ENCODE data around the gene DYRK1B.
A peak's percentile ranks its signal among the peaks of the same experiment; 100 is the strongest.

DYRK1B gene

GRCh38 chr19:39832341-39833083 lies 1.4 kb downstream of the DYRK1B start:
- Histone ChIP-seq H3K4me3 (ENCODE audit: low read depth in 1 of 2, low read length in 2 of 2) (peak overlapping the region; percentile 80 to 83), H3K9me3 (ENCODE audit: control insufficient read depth in 1 of 2, low read length in 2 of 2) (no peaks in the 10 kb centered on the region), H3K4me1 (ENCODE audit: control insufficient read depth in 1 of 2, insufficient read depth in 2 of 2, low read length in 2 of 2) (peaks cover 14 to 18% of the 10 kb centered on the region in 2 donors), H3K27ac (ENCODE audit: low read depth, low read length) (no peak overlapping the region), H3K36me3 (ENCODE audit: control insufficient read depth in 1 of 2, insufficient read depth in 2 of 2, low read length in 2 of 2) (peaks cover 26 to 56% of the 10 kb centered on the region in 2 donors), H3K9ac (ENCODE audit: low read depth in 1 of 2, low read length in 2 of 2) (peak overlapping the region; percentile 65 to 68), H3K27me3 (ENCODE audit: control insufficient read depth in 1 of 2, insufficient read depth in 2 of 2, low read length in 2 of 2) (no peaks in the 10 kb centered on the region)

DNA sequence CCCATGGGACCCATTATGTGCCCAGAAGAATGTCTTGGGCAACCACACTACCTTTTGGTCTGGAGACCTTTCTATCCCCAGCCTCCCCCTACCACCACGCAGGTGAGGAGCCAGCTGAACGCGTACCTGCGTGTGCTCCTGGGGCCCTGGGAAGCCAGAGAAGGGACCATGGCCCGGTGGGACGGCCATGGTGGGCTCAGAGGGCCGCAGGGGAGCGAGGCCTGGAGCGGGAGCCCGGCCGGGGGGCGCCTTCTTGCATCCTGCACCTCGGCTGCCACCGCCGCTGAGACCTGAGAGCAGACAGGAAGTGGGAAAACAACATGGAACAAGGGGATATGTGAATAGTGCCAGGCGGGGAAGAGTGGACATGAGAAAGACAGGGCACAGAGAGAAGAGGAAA lies 2.3 kb downstream of the DYRK1B start:
- peaks cover 14 to 18% of the 10 kb centered on the region in 2 donors for H3K4me1 ChIP-seq (ENCODE audit: control insufficient read depth in 1 of 2, insufficient read depth in 2 of 2, low read length in 2 of 2)
- no peak overlapping the region for H3K9ac ChIP-seq (ENCODE audit: low read depth in 1 of 2, low read length in 2 of 2)

GRCh38 chr19:39830847-39831246 lies 3.1 kb downstream of the DYRK1B start:
- Histone ChIP-seq H3K9me3 (ENCODE audit: control insufficient read depth in 1 of 2, low read length in 2 of 2) (no peaks in the 10 kb centered on the region), H3K9ac (ENCODE audit: low read depth in 1 of 2, low read length in 2 of 2) (no peak overlapping the region), H3K27ac (ENCODE audit: low read depth, low read length) (no peak overlapping the region), H3K4me3 (ENCODE audit: low read depth in 1 of 2, low read length in 2 of 2) (no peak overlapping the region), H3K36me3 (ENCODE audit: control insufficient read depth in 1 of 2, insufficient read depth in 2 of 2, low read length in 2 of 2) (peaks cover 18 to 52% of the 10 kb centered on the region in 2 donors), H3K4me1 (ENCODE audit: control insufficient read depth in 1 of 2, insufficient read depth in 2 of 2, low read length in 2 of 2) (peaks cover 14 to 18% of the 10 kb centered on the region in 2 donors), H3K27me3 (ENCODE audit: control insufficient read depth in 1 of 2, insufficient read depth in 2 of 2, low read length in 2 of 2) (no peaks in the 10 kb centered on the region)

More for the DNA sequence above, 2.3 kb downstream of the DYRK1B start:
- no peak overlapping the region for H3K4me3 ChIP-seq (ENCODE audit: low read depth in 1 of 2, low read length in 2 of 2)
- no peaks in the 10 kb centered on the region for H3K9me3 ChIP-seq (ENCODE audit: control insufficient read depth in 1 of 2, low read length in 2 of 2)
- peaks cover 23 to 56% of the 10 kb centered on the region in 2 donors for H3K36me3 ChIP-seq (ENCODE audit: control insufficient read depth in 1 of 2, insufficient read depth in 2 of 2, low read length in 2 of 2)
- H3K27ac ChIP-seq (ENCODE audit: low read depth, low read length) = no peak overlapping the region
- H3K27me3 ChIP-seq (ENCODE audit: control insufficient read depth in 1 of 2, insufficient read depth in 2 of 2, low read length in 2 of 2) = no peaks in the 10 kb centered on the region

GRCh38 chr19:39830406-39830805 lies 3.6 kb downstream of the DYRK1B start:
- peaks cover 14 to 18% of the 10 kb centered on the region in 2 donors for H3K4me1 ChIP-seq (ENCODE audit: control insufficient read depth in 1 of 2, insufficient read depth in 2 of 2, low read length in 2 of 2)
- no peak overlapping the region for H3K4me3 ChIP-seq (ENCODE audit: low read depth in 1 of 2, low read length in 2 of 2)
- peaks cover 18 to 52% of the 10 kb centered on the region in 2 donors for H3K36me3 ChIP-seq (ENCODE audit: control insufficient read depth in 1 of 2, insufficient read depth in 2 of 2, low read length in 2 of 2)
- no peaks in the 10 kb centered on the region for H3K27me3 ChIP-seq (ENCODE audit: control insufficient read depth in 1 of 2, insufficient read depth in 2 of 2, low read length in 2 of 2)
- no peak overlapping the region for H3K9ac ChIP-seq (ENCODE audit: low read depth in 1 of 2, low read length in 2 of 2)
- H3K9me3 ChIP-seq (ENCODE audit: control insufficient read depth in 1 of 2, low read length in 2 of 2) = no peaks in the 10 kb centered on the region
- H3K27ac ChIP-seq (ENCODE audit: low read depth, low read length) = no peak overlapping the region

GRCh38 chr19:39829702-39830275 lies 4.2 kb downstream of the DYRK1B start:
- Histone ChIP-seq H3K36me3 (ENCODE audit: control insufficient read depth in 1 of 2, insufficient read depth in 2 of 2, low read length in 2 of 2) (peaks cover 18 to 49% of the 10 kb centered on the region in 2 donors), H3K27me3 (ENCODE audit: control insufficient read depth in 1 of 2, insufficient read depth in 2 of 2, low read length in 2 of 2) (no peaks in the 10 kb centered on the region), H3K9ac (ENCODE audit: low read depth in 1 of 2, low read length in 2 of 2) (no peak overlapping the region), H3K9me3 (ENCODE audit: control insufficient read depth in 1 of 2, low read length in 2 of 2) (no peaks in the 10 kb centered on the region), H3K4me3 (ENCODE audit: low read depth in 1 of 2, low read length in 2 of 2) (no peak overlapping the region), H3K4me1 (ENCODE audit: control insufficient read depth in 1 of 2, insufficient read depth in 2 of 2, low read length in 2 of 2) (peaks cover 19 to 23% of the 10 kb centered on the region in 2 donors), H3K27ac (ENCODE audit: low read depth, low read length) (no peak overlapping the region)

DNA sequence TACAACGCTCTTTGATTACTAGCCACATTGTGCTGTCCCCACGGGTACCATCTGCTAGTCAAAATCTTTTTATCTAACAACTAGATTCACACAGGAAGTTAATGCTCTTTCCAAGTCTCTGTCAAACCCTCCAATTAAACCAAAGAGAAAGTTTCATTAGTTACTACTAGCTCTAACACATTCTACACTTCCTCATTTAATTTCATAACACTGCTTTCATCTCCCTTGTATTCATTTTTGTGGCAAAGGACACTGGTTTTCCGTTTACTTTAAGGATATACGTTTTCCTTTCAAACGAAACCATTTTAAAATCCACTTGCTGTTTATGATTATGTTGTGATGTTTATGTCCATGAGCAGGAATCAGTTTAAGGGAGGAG lies 5.3 kb downstream of the DYRK1B start:
- Histone ChIP-seq H3K27ac (ENCODE audit: low read depth, low read length) (no peak overlapping the region), H3K9ac (ENCODE audit: low read depth in 1 of 2, low read length in 2 of 2) (no peak overlapping the region), H3K4me3 (ENCODE audit: low read depth in 1 of 2, low read length in 2 of 2) (no peak overlapping the region), H3K27me3 (ENCODE audit: control insufficient read depth in 1 of 2, insufficient read depth in 2 of 2, low read length in 2 of 2) (no peaks in the 10 kb centered on the region), H3K36me3 (ENCODE audit: control insufficient read depth in 1 of 2, insufficient read depth in 2 of 2, low read length in 2 of 2) (peaks cover 18 to 43% of the 10 kb centered on the region in 2 donors), H3K9me3 (ENCODE audit: control insufficient read depth in 1 of 2, low read length in 2 of 2) (no peaks in the 10 kb centered on the region), H3K4me1 (ENCODE audit: control insufficient read depth in 1 of 2, insufficient read depth in 2 of 2, low read length in 2 of 2) (peaks cover 18 to 23% of the 10 kb centered on the region in 2 donors)

DNA sequence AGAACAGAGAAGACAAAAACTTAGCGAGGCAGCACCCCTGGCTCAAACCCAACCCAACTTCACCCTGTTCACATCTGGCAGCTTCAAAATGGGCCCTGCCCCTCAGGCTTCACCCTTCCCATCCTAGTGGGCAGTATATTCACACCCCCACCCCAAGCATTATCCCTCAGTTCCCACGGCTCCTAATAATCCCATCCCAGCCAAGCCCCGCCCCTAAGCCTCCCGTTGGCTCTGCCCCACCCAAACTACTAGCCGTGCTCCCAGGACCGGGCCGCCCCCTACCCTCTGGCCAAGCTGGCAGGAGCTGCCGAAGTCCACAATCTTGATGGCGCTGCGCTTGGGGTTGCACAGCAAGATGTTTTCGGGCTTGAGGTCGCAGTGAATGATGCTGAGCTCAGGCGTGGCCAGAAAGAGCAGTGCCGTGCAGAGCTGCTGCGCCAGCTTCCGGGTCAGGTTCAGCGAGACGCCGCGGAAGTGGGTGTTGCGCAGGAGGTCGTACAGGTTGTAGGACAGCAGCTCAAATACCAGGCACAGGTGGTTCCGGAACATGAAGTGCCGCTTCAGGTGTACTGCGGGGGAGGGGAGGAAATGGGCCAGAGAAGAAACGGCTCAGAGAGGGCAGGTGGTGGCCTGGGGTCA lies 5.8 kb downstream of the DYRK1B start:
- Histone ChIP-seq H3K27ac (ENCODE audit: low read depth, low read length) (no peak overlapping the region), H3K4me3 (ENCODE audit: low read depth in 1 of 2, low read length in 2 of 2) (no peak overlapping the region), H3K9me3 (ENCODE audit: control insufficient read depth in 1 of 2, low read length in 2 of 2) (no peaks in the 10 kb centered on the region), H3K4me1 (ENCODE audit: control insufficient read depth in 1 of 2, insufficient read depth in 2 of 2, low read length in 2 of 2) (peaks cover 21 to 27% of the 10 kb centered on the region in 2 donors), H3K9ac (ENCODE audit: low read depth in 1 of 2, low read length in 2 of 2) (no peak overlapping the region), H3K36me3 (ENCODE audit: control insufficient read depth in 1 of 2, insufficient read depth in 2 of 2, low read length in 2 of 2) (peaks cover 18 to 43% of the 10 kb centered on the region in 2 donors), H3K27me3 (ENCODE audit: control insufficient read depth in 1 of 2, insufficient read depth in 2 of 2, low read length in 2 of 2) (no peaks in the 10 kb centered on the region)

DNA sequence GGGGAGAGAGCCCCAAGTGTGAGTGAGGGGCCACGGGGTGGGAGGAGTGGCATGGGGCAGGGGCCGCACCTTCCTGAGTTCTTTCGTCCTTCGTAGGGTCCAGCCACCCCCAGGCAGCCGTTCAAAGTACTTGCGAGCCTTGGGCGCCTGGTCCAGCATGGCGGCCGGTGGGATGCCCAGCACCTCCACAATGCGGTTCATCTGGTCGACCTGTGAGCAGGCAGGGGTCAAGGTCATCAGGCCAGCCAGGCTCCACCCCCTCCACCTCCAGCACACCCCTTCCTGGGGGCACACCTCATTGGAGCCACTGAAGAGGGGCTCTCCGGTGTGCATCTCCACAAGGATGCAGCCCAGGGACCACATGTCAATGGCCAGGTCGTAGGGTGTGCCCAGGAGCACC lies 6.7 kb downstream of the DYRK1B start:
- H3K4me1 ChIP-seq (ENCODE audit: control insufficient read depth in 1 of 2, insufficient read depth in 2 of 2, low read length in 2 of 2) = peaks cover 14 to 19% of the 10 kb centered on the region in 2 donors
- H3K36me3 ChIP-seq (ENCODE audit: control insufficient read depth in 1 of 2, insufficient read depth in 2 of 2, low read length in 2 of 2) = peaks cover 18 to 43% of the 10 kb centered on the region in 2 donors

DNA sequence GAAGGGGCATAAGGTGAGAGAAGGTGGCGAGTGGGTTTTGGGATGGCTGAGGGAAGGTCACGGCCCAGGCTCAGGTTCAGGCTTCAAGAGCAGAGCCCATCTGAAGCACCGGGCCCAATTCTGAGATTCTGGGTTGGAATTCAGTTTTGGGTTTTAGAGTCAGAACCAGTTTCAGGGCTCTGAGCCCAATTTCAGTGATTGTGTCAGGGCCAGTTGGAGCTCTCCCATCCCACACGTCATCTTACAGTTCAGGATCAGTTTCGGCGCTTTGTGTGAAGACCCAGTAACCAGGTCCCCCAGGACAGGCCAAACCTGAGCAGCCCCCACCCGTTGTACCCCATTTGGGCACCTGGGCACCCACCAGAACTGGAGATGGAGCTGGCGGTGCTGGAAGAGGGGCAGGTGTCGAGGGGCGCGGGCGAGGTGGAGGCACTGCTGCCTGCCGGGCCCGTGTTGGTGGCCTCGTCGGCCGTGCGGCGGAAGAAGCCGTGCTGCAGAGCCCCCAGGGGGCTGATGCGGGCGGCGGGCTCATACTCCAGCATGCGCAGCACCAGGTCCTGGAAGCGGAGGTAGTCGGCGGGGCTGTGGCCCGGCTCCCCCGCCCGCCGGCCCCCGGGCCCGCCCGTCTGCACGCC lies 7.5 kb downstream of the DYRK1B start:
- Histone ChIP-seq H3K4me3 (ENCODE audit: low read depth in 1 of 2, low read length in 2 of 2) (no peak overlapping the region), H3K27me3 (ENCODE audit: control insufficient read depth in 1 of 2, insufficient read depth in 2 of 2, low read length in 2 of 2) (no peaks in the 10 kb centered on the region), H3K27ac (ENCODE audit: low read depth, low read length) (no peak overlapping the region), H3K36me3 (ENCODE audit: control insufficient read depth in 1 of 2, insufficient read depth in 2 of 2, low read length in 2 of 2) (peaks cover 18 to 41% of the 10 kb centered on the region in 2 donors), H3K9me3 (ENCODE audit: control insufficient read depth in 1 of 2, low read length in 2 of 2) (no peaks in the 10 kb centered on the region), H3K4me1 (ENCODE audit: control insufficient read depth in 1 of 2, insufficient read depth in 2 of 2, low read length in 2 of 2) (peaks cover 13 to 15% of the 10 kb centered on the region in 2 donors), H3K9ac (ENCODE audit: low read depth in 1 of 2, low read length in 2 of 2) (no peak overlapping the region)

More for the DNA sequence above, 6.7 kb downstream of the DYRK1B start:
- Histone ChIP-seq H3K27me3 (ENCODE audit: control insufficient read depth in 1 of 2, insufficient read depth in 2 of 2, low read length in 2 of 2) (no peaks in the 10 kb centered on the region), H3K27ac (ENCODE audit: low read depth, low read length) (no peak overlapping the region), H3K9ac (ENCODE audit: low read depth in 1 of 2, low read length in 2 of 2) (no peak overlapping the region), H3K4me3 (ENCODE audit: low read depth in 1 of 2, low read length in 2 of 2) (no peak overlapping the region), H3K9me3 (ENCODE audit: control insufficient read depth in 1 of 2, low read length in 2 of 2) (no peaks in the 10 kb centered on the region)
